ENCODE data around the gene GPR42.

GPR42 gene

GRCh38 chr19:35341006-35341405 is 29.9 kb upstream of the GPR42 start:
- no peaks in the 10 kb centered on the region for H3K27me3 ChIP-seq (ENCODE audit: insufficient read depth, insufficient read length)

GRCh38 chr19:35341565-35342225 is 29.2 kb upstream of the GPR42 start:
- Histone ChIP-seq H3K4me3 (ENCODE audit: insufficient read length, low read depth) (no peak overlapping the region), H3K9me3 (ENCODE audit: insufficient read depth, low read length) (no peaks in the 10 kb centered on the region), H3K27me3 (ENCODE audit: insufficient read depth, insufficient read length) (no peaks in the 10 kb centered on the region), H3K9ac (ENCODE audit: insufficient read length, low read depth) (no peak overlapping the region), H3K36me3 (ENCODE audit: insufficient read depth, insufficient read length, low read length) (no peaks in the 10 kb centered on the region), H3K4me1 (ENCODE audit: insufficient read depth, insufficient read length) (peaks cover 6% of the 10 kb centered on the region)
- TF ChIP-seq SUZ12 (IDR thresholded peaks at IDR 0.05; ENCODE audit: extremely low read depth, insufficient read depth, insufficient read length), result no peak
- no peak for TF ChIP-seq YY1 (IDR thresholded peaks at IDR 0.05; ENCODE audit: insufficient read depth, insufficient read length)
- TF ChIP-seq ZNF274 (IDR thresholded peaks at IDR 0.05; ENCODE audit: low read depth, low read length), result no peak
- no peak for DNase-seq (ENCODE audit: low read depth, low spot score)

More at GRCh38 chr19:35341006-35341405, 29.9 kb upstream of the GPR42 start:
- Histone ChIP-seq H3K9me3 (ENCODE audit: insufficient read depth, low read length) (no peaks in the 10 kb centered on the region), H3K36me3 (ENCODE audit: insufficient read depth, insufficient read length, low read length) (no peaks in the 10 kb centered on the region), H3K4me3 (ENCODE audit: insufficient read length, low read depth) (no peak overlapping the region), H3K4me1 (ENCODE audit: insufficient read depth, insufficient read length) (peaks cover 6% of the 10 kb centered on the region), H3K9ac (ENCODE audit: insufficient read length, low read depth) (no peak overlapping the region)
- TF ChIP-seq SUZ12 (IDR thresholded peaks at IDR 0.05; ENCODE audit: extremely low read depth, insufficient read depth, insufficient read length) (no peak), ZNF274 (IDR thresholded peaks at IDR 0.05; ENCODE audit: low read depth, low read length) (no peak), YY1 (IDR thresholded peaks at IDR 0.05; ENCODE audit: insufficient read depth, insufficient read length) (no peak)
- DNase-seq (ENCODE audit: low read depth, low spot score), result no peak

GRCh38 chr19:35342430-35342829 is 28.4 kb upstream of the GPR42 start:
- Histone ChIP-seq H3K4me1 (ENCODE audit: insufficient read depth, insufficient read length) (peaks cover 6% of the 10 kb centered on the region), H3K27me3 (ENCODE audit: insufficient read depth, insufficient read length) (no peaks in the 10 kb centered on the region), H3K4me3 (ENCODE audit: insufficient read length, low read depth) (no peak overlapping the region), H3K36me3 (ENCODE audit: insufficient read depth, insufficient read length, low read length) (no peaks in the 10 kb centered on the region), H3K9me3 (ENCODE audit: insufficient read depth, low read length) (no peaks in the 10 kb centered on the region), H3K9ac (ENCODE audit: insufficient read length, low read depth) (no peak overlapping the region)
- no peak for TF ChIP-seq ZNF274 (IDR thresholded peaks at IDR 0.05; ENCODE audit: low read depth, low read length)
- no peak for TF ChIP-seq SUZ12 (IDR thresholded peaks at IDR 0.05; ENCODE audit: extremely low read depth, insufficient read depth, insufficient read length)
- TF ChIP-seq YY1 (IDR thresholded peaks at IDR 0.05; ENCODE audit: insufficient read depth, insufficient read length), result no peak
- DNase-seq (ENCODE audit: low read depth, low spot score), result no peak

- Histone ChIP-seq H3K9me3 (ENCODE audit: insufficient read depth, low read length) (no peaks in the 10 kb centered on the region), H3K27me3 (ENCODE audit: insufficient read depth, insufficient read length) (peaks cover 6% of the 10 kb centered on the region), H3K9ac (ENCODE audit: insufficient read length, low read depth) (no peak overlapping the region), H3K36me3 (ENCODE audit: insufficient read depth, insufficient read length, low read length) (no peaks in the 10 kb centered on the region), H3K4me1 (ENCODE audit: insufficient read depth, insufficient read length) (peaks cover 6% of the 10 kb centered on the region), H3K4me3 (ENCODE audit: insufficient read length, low read depth) (no peak overlapping the region)
- DNase-seq (ENCODE audit: low read depth, low spot score), result no peak
- TF ChIP-seq YY1 (IDR thresholded peaks at IDR 0.05; ENCODE audit: insufficient read depth, insufficient read length), result no peak
- TF ChIP-seq ZNF274 (IDR thresholded peaks at IDR 0.05; ENCODE audit: low read depth, low read length), result no peak
- no peak for TF ChIP-seq SUZ12 (IDR thresholded peaks at IDR 0.05; ENCODE audit: extremely low read depth, insufficient read depth, insufficient read length)
Measured at GRCh38 chr19:35344511-35345031, 26.3 kb upstream of the GPR42 start.

- no peak for DNase-seq (ENCODE audit: low read depth, low spot score)
- TF ChIP-seq SUZ12 (IDR thresholded peaks at IDR 0.05; ENCODE audit: extremely low read depth, insufficient read depth, insufficient read length), result no peak
- no peak for TF ChIP-seq YY1 (IDR thresholded peaks at IDR 0.05; ENCODE audit: insufficient read depth, insufficient read length)
- no peak for TF ChIP-seq ZNF274 (IDR thresholded peaks at IDR 0.05; ENCODE audit: low read depth, low read length)
- H3K4me3 ChIP-seq (ENCODE audit: insufficient read length, low read depth), result no peak overlapping the region
- H3K27me3 ChIP-seq (ENCODE audit: insufficient read depth, insufficient read length), result peaks cover 6% of the 10 kb centered on the region
- H3K9me3 ChIP-seq (ENCODE audit: insufficient read depth, low read length), result no peaks in the 10 kb centered on the region
- H3K36me3 ChIP-seq (ENCODE audit: insufficient read depth, insufficient read length, low read length), result no peaks in the 10 kb centered on the region
- H3K4me1 ChIP-seq (ENCODE audit: insufficient read depth, insufficient read length), result peaks cover 6% of the 10 kb centered on the region
- no peak overlapping the region for H3K9ac ChIP-seq (ENCODE audit: insufficient read length, low read depth)
Measured at GRCh38 chr19:35345671-35346111, 25.2 kb upstream of the GPR42 start.

GRCh38 chr19:35346193-35347052 is 24.4 kb upstream of the GPR42 start:
- H3K9ac ChIP-seq (ENCODE audit: insufficient read length, low read depth), result no peak overlapping the region
- TF ChIP-seq ZNF274 (IDR thresholded peaks at IDR 0.05; ENCODE audit: low read depth, low read length) (no peak), SUZ12 (IDR thresholded peaks at IDR 0.05; ENCODE audit: extremely low read depth, insufficient read depth, insufficient read length) (no peak), YY1 (IDR thresholded peaks at IDR 0.05; ENCODE audit: insufficient read depth, insufficient read length) (no peak)
- DNase-seq (ENCODE audit: low read depth, low spot score), result no peak
- no peak overlapping the region for H3K4me3 ChIP-seq (ENCODE audit: insufficient read length, low read depth)
- H3K9me3 ChIP-seq (ENCODE audit: insufficient read depth, low read length), result no peaks in the 10 kb centered on the region
- no peaks in the 10 kb centered on the region for H3K36me3 ChIP-seq (ENCODE audit: insufficient read depth, insufficient read length, low read length)
- H3K27me3 ChIP-seq (ENCODE audit: insufficient read depth, insufficient read length), result peaks cover 6% of the 10 kb centered on the region
- H3K4me1 ChIP-seq (ENCODE audit: insufficient read depth, insufficient read length), result peaks cover 9% of the 10 kb centered on the region

Data from NT2/D1 (cell line).